ENCODE data around the gene PITRM1. TPM values are rescaled to one million over a fixed set of nuclear protein-coding genes. Genes with fewer than 3 reads are reported as not detected.

Gene PITRM1
- polyA plus RNA-seq, 1 of the 3 experiments (the other 2 are of a cell fraction): 79.6 TPM

- DNase-seq: no peak
- Histone ChIP-seq H3K4me1 (ENCODE audit: control insufficient read depth in 1 of 2, insufficient read depth in 2 of 2, low read depth in 1 of 2, low read length in 1 of 2) (no peaks in the 10 kb centered on the region; a peak in 1 of 4 replicates), H3K27ac (ENCODE audit: low read depth in 2 of 2, low read length in 1 of 2) (no peak overlapping the region), H3K9ac (no peak overlapping the region), H3K4me3 (ENCODE audit: low read depth in 2 of 2, low read length in 1 of 2) (no peak overlapping the region), H2AFZ (ENCODE audit: low read depth) (no peak overlapping the region), H3K4me2 (no peak overlapping the region), H3K9me3 (no peaks in the 10 kb centered on the region), H4K20me1 (ENCODE audit: insufficient read depth) (no peaks in the 10 kb centered on the region), H3K36me3 (replicated peaks in 1 of 2; ENCODE audit: control insufficient read depth in 1 of 2, insufficient read depth in 2 of 2, low read length in 1 of 2) (peaks cover 49 to 76% of the 10 kb centered on the region in 2 experiments), H3K27me3 (ENCODE audit: insufficient read depth) (no peaks in the 10 kb centered on the region), H3K79me2 (ENCODE audit: insufficient read depth) (peaks cover 12% of the 10 kb centered on the region; the same call in 1 of the 2 replicates), H3K9me2 (no peaks in the 10 kb centered on the region), H3F3A (replicated peaks; ENCODE audit: insufficient read depth) (peaks cover 15% of the 10 kb centered on the region)
- ChIA-PET POLR2A (no interaction called here), CTCF (no interaction called here)
- WGBS (ENCODE audit: low lambda C conversion rate): 95% methylated on average over 10 of the region's 10 CpGs
- TF ChIP-seq RCOR1 (IDR thresholded peaks at IDR 0.05; ENCODE audit: low read length) (no peak), SIN3A (IDR thresholded peaks at IDR 0.05; ENCODE audit: borderline replicate concordance, low read depth, low read length) (no peak), RAD21 (IDR thresholded peaks at IDR 0.05; ENCODE audit: low read length) (no peak)
Measured at GRCh38 chr10:3127921-3128320, 44.7 kb downstream of the PITRM1 start.

- DNase-seq: no peak
- peaks cover 5% of the 10 kb centered on the region for H3F3A ChIP-seq (replicated peaks; ENCODE audit: insufficient read depth)
- H3K9me3 ChIP-seq: no peaks in the 10 kb centered on the region
- H4K20me1 ChIP-seq (ENCODE audit: insufficient read depth): no peaks in the 10 kb centered on the region
- H3K9ac ChIP-seq: no peak overlapping the region
- no peak overlapping the region; a peak in 1 of 4 replicates for H3K27ac ChIP-seq (ENCODE audit: low read depth in 2 of 2, low read length in 1 of 2)
- H3K4me2 ChIP-seq: no peak overlapping the region
- H2AFZ ChIP-seq (ENCODE audit: low read depth): no peak overlapping the region
- peaks cover 14% of the 10 kb centered on the region; the same call in 1 of the 2 replicates for H3K79me2 ChIP-seq (ENCODE audit: insufficient read depth)
- no peaks in the 10 kb centered on the region for H3K27me3 ChIP-seq (ENCODE audit: insufficient read depth)
- H3K4me3 ChIP-seq (ENCODE audit: low read depth in 2 of 2, low read length in 1 of 2): no peak overlapping the region
- TF ChIP-seq ZBTB33 (IDR thresholded peaks at IDR 0.05; ENCODE audit: borderline replicate concordance, low read depth): no peak
- no peak for TF ChIP-seq TEAD4 (IDR thresholded peaks at IDR 0.05; ENCODE audit: borderline replicate concordance, insufficient read depth)
- no peak for TF ChIP-seq MEF2A (IDR thresholded peaks at IDR 0.05; ENCODE audit: borderline replicate concordance, low read depth)
- peaks cover 50 to 76% of the 10 kb centered on the region in 2 experiments for H3K36me3 ChIP-seq (replicated peaks in 1 of 2; ENCODE audit: control insufficient read depth in 1 of 2, insufficient read depth in 2 of 2, low read length in 1 of 2)
- no peaks in the 10 kb centered on the region for H3K9me2 ChIP-seq
- POLR2A ChIA-PET: no interaction called here
- CTCF ChIA-PET: no interaction called here
- 78% methylated on average over 25 of the region's 25 CpGs for WGBS (ENCODE audit: low lambda C conversion rate)
- H3K4me1 ChIP-seq (ENCODE audit: control insufficient read depth in 1 of 2, insufficient read depth in 2 of 2, low read depth in 1 of 2, low read length in 1 of 2): no peaks in the 10 kb centered on the region; a peak in 1 of 4 replicates
Measured at GRCh38 chr10:3126741-3127346, 45.7 kb downstream of the PITRM1 start.

- Histone ChIP-seq H3K4me2 (no peak overlapping the region), H3K9me2 (no peaks in the 10 kb centered on the region), H3K27me3 (ENCODE audit: insufficient read depth) (no peaks in the 10 kb centered on the region), H3K4me1 (ENCODE audit: control insufficient read depth in 1 of 2, insufficient read depth in 2 of 2, low read depth in 1 of 2, low read length in 1 of 2) (no peaks in the 10 kb centered on the region; a peak in 1 of 4 replicates), H3K79me2 (ENCODE audit: insufficient read depth) (peaks cover 14% of the 10 kb centered on the region; the same call in 1 of the 2 replicates), H3K4me3 (ENCODE audit: low read depth in 2 of 2, low read length in 1 of 2) (no peak overlapping the region), H3K36me3 (replicated peaks in 1 of 2; ENCODE audit: control insufficient read depth in 1 of 2, insufficient read depth in 2 of 2, low read length in 1 of 2) (peaks cover 47 to 79% of the 10 kb centered on the region in 2 experiments), H3K9me3 (no peaks in the 10 kb centered on the region), H3K9ac (no peak overlapping the region), H3K27ac (ENCODE audit: low read depth in 2 of 2, low read length in 1 of 2) (no peak overlapping the region), H3F3A (replicated peaks; ENCODE audit: insufficient read depth) (no peaks in the 10 kb centered on the region), H2AFZ (ENCODE audit: low read depth) (no peak overlapping the region), H4K20me1 (ENCODE audit: insufficient read depth) (no peaks in the 10 kb centered on the region)
- POLR2A ChIA-PET: no interaction called here
- WGBS (ENCODE audit: low lambda C conversion rate): 92% methylated on average over 15 of the region's 15 CpGs
- DNase-seq: no peak
- CTCF ChIA-PET: no interaction called here
- TF ChIP-seq RAD21 (IDR thresholded peaks at IDR 0.05; ENCODE audit: low read length): no peak
- no peak for TF ChIP-seq GATA2 (CRISPR knock-in tag; IDR thresholded peaks at IDR 0.05)
- TF ChIP-seq NRF1 (IDR thresholded peaks at IDR 0.05; ENCODE audit: low read depth, low read length): no peak
- TF ChIP-seq CHD2 (IDR thresholded peaks at IDR 0.05; ENCODE audit: low read length, partially characterized antibody): no peak
- TF ChIP-seq IRF3 (IDR thresholded peaks at IDR 0.05; ENCODE audit: low read depth, low read length): no peak
- TF ChIP-seq SMC3 (IDR thresholded peaks at IDR 0.05; ENCODE audit: low read depth, low read length): no peak
- TF ChIP-seq POLR2AphosphoS5 (IDR thresholded peaks at IDR 0.05; ENCODE audit: low read depth, low read length): no peak
- TF ChIP-seq TEAD4 (IDR thresholded peaks at IDR 0.05; ENCODE audit: borderline replicate concordance, insufficient read depth): no peak
- TF ChIP-seq RFX5 (IDR thresholded peaks at IDR 0.05; ENCODE audit: low read length): no peak
- TF ChIP-seq ELF1 (IDR thresholded peaks at IDR 0.05): no peak
- no peak for TF ChIP-seq USF2 (IDR thresholded peaks at IDR 0.05; ENCODE audit: borderline replicate concordance, low read depth, low read length)
- no peak for TF ChIP-seq EP300 (IDR thresholded peaks at IDR 0.05; ENCODE audit: borderline replicate concordance in 1 of 2, low read depth in 1 of 2, low read length in 1 of 2)
- TF ChIP-seq EZH2phosphoT487 (IDR thresholded peaks at IDR 0.05; ENCODE audit: borderline replicate concordance, low read depth): no peak
- no peak for TF ChIP-seq YY1 (IDR thresholded peaks at IDR 0.05; ENCODE audit: low read depth)
- TF ChIP-seq FOXJ3 (CRISPR knock-in tag; IDR thresholded peaks at IDR 0.05): no peak
Measured at GRCh38 chr10:3126249-3126648, 46.3 kb downstream of the PITRM1 start.
